Karpas-422 (cell line): ENCODE data around the gene TRAF3. TPM values are rescaled to one million over a fixed set of nuclear protein-coding genes. Genes with fewer than 3 reads are reported as not detected.
A peak's percentile ranks its signal among the peaks of the same experiment; 100 is the strongest.

Experiments
- DNase-seq: peaks from one replicate; pipeline ENCODE4 v3.0.0-alpha.2; 2015
- H2AFZ ChIP-seq: fragments of 200-600 bp; sonication (generic); 2 replicates; pipeline ENCODE4 v1.6.1; 2014; ENCODE audit warnings: antibody characterized with exemption, low read length, mixed read lengths
- H3K27ac ChIP-seq: fragments of 200-600 bp; sonication (generic); 2 replicates; pipeline ENCODE4 v1.5.1; 2014; ENCODE audit warnings: mild to moderate bottlenecking, low read length, moderate library complexity
- H3K27me3 ChIP-seq: fragments of 200-600 bp; sonication (generic); 2 replicates; pipeline ENCODE4 v1.6.1; 2014; ENCODE audit warnings: low read length, mixed read lengths
- H3K36me3 ChIP-seq: fragments of 200-600 bp; sonication (generic); 2 replicates; pipeline ENCODE4 v1.6.1; 2014; ENCODE audit warnings: low read length, mixed read lengths; ENCODE audit not compliant: insufficient read depth
- H3K4me1 ChIP-seq: fragments of 200-600 bp; sonication (generic); 2 replicates; pipeline ENCODE4 v1.6.1; 2014; ENCODE audit warnings: mild to moderate bottlenecking, low read length, mixed read lengths
- H3K4me2 ChIP-seq: fragments of 200-600 bp; sonication (generic); 2 replicates; pipeline ENCODE4 v1.6.1; 2014; ENCODE audit warnings: low read length, low read depth, mild to moderate bottlenecking; ENCODE audit not compliant: poor library complexity, severe bottlenecking
- H3K4me3 ChIP-seq: fragments of 200-600 bp; sonication (generic); 2 replicates; pipeline ENCODE4 v1.5.1; 2014; ENCODE audit warnings: mild to moderate bottlenecking, antibody characterized with exemption, low read length, mixed read lengths
- H3K79me2 ChIP-seq: fragments of 200-600 bp; sonication (generic); 2 replicates; pipeline ENCODE4 v1.6.1; 2014; ENCODE audit warnings: mild to moderate bottlenecking, low read length, mixed read lengths
- H3K9ac ChIP-seq: fragments of 200-600 bp; sonication (generic); 2 replicates; pipeline ENCODE4 v1.6.0; 2014; ENCODE audit warnings: low read length
- H3K9me2 ChIP-seq: fragments of 200-600 bp; sonication (generic), shearing (Covaris generic); replicated peaks from 2 replicates; pipeline ENCODE4 v1.6.0; 2014; ENCODE audit warnings: mild to moderate bottlenecking, low read length, moderate library complexity; ENCODE audit not compliant: insufficient read depth
- H3K9me3 ChIP-seq: fragments of 300-700, 200-600 bp; sonication (generic); 2 replicates; pipeline ENCODE4 v1.6.1; 2014; ENCODE audit warnings: low read length, mixed read lengths
- H4K20me1 ChIP-seq: fragments of 200-600 bp; sonication (generic); 2 replicates; pipeline ENCODE4 v1.6.1; 2014; ENCODE audit warnings: mild to moderate bottlenecking, antibody characterized with exemption, low read length, low read depth; ENCODE audit not compliant: insufficient read depth
- total RNA-seq: library from RNA; depleted of rRNA; stranded (reverse); fragments of >200 nt; shearing (Covaris generic); gene quantifications from 2 replicates; pipeline ENCODE4 v1.2.3, GENCODE V29; 2014; ENCODE audit warnings: low replicate concordance

TRAF3 gene
- total RNA-seq, 1 experiment from 2014 or later: 79.1 TPM

- no peak overlapping the region for H3K4me3 ChIP-seq
- H3K27ac ChIP-seq: no peak overlapping the region
- H4K20me1 ChIP-seq: no peaks in the 10 kb centered on the region
- H3K4me2 ChIP-seq: peak overlapping the region; percentile 46
- H3K9me2 ChIP-seq: no peaks in the 10 kb centered on the region
- no peak overlapping the region for H2AFZ ChIP-seq
- no peaks in the 10 kb centered on the region for H3K9me3 ChIP-seq
- no peaks in the 10 kb centered on the region for H3K27me3 ChIP-seq
- DNase-seq: no peak
- no peaks in the 10 kb centered on the region for H3K79me2 ChIP-seq
- peaks cover 43% of the 10 kb centered on the region for H3K4me1 ChIP-seq
- no peaks in the 10 kb centered on the region for H3K36me3 ChIP-seq
- H3K9ac ChIP-seq: peak overlapping the region; percentile 57; the same call in 1 of the 2 replicates
Measured at GRCh38 chr14:102939820-102940561, 162.7 kb downstream of the TRAF3 start.

DNA sequence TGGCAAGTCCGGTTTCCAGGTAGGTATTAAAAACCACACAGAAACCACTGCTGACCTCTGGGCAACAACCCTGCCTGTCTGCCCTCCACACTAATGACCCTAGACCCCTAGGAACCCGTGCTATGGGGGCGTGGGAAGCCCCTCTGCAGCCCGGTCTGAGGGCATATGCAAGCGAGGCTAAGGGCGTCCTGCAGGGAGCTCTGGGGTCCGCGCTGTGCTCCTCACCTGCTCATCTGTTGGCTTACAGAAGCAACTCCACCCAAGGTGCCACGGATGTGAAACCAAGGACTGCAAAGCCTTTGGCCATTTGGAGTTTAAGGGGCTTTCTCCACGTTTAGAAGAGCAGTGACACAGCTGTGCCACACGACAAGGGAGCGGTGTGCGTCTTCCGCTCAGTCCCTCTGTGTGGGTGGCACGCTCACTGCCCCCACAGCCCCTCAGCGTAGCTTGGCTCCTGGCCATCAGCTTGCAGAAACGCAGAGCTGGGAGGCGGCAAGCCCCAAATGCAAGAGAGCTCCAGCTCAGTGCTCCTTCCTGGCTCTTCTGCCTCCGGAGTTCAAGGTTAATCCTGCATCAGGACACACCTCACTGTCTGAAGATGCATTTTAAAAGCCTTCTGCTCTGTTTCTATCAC is 163.6 kb downstream of the TRAF3 start:
- H3K4me2 ChIP-seq: peak overlapping the region; percentile 46
- H3K9ac ChIP-seq: peak overlapping the region; percentile 57
- H3K4me3 ChIP-seq: peak overlapping the region; percentile 7; the same call in 1 of the 2 replicates

GRCh38 chr14:102941419-102942011 is 164.3 kb downstream of the TRAF3 start:
- H3K9me2 ChIP-seq: no peaks in the 10 kb centered on the region
- H3K9me3 ChIP-seq: no peaks in the 10 kb centered on the region
- peak; percentile 68 for DNase-seq
- H3K4me2 ChIP-seq: peak overlapping the region; percentile 46
- peak overlapping the region; percentile 82 for H3K27ac ChIP-seq
- H3K27me3 ChIP-seq: no peaks in the 10 kb centered on the region
- peak overlapping the region; percentile 39; the same call in 1 of the 2 replicates for H2AFZ ChIP-seq
- no peaks in the 10 kb centered on the region for H4K20me1 ChIP-seq
- peaks cover 32% of the 10 kb centered on the region for H3K4me1 ChIP-seq
- peak overlapping the region; percentile 57 for H3K9ac ChIP-seq
- no peaks in the 10 kb centered on the region for H3K79me2 ChIP-seq
- no peaks in the 10 kb centered on the region for H3K36me3 ChIP-seq
- H3K4me3 ChIP-seq: peak overlapping the region; percentile 7; the same call in 1 of the 2 replicates

More for the DNA sequence above, 163.6 kb downstream of the TRAF3 start:
- H3K27ac ChIP-seq: peak overlapping the region; percentile 82
- no peaks in the 10 kb centered on the region for H4K20me1 ChIP-seq
- H3K4me1 ChIP-seq: peaks cover 35% of the 10 kb centered on the region
- no peaks in the 10 kb centered on the region for H3K9me3 ChIP-seq
- no peaks in the 10 kb centered on the region for H3K36me3 ChIP-seq
- H3K27me3 ChIP-seq: no peaks in the 10 kb centered on the region
- H3K9me2 ChIP-seq: no peaks in the 10 kb centered on the region
- no peaks in the 10 kb centered on the region for H3K79me2 ChIP-seq
- H2AFZ ChIP-seq: peak overlapping the region; percentile 39; the same call in 1 of the 2 replicates
- DNase-seq: peak; percentile 68

DNA sequence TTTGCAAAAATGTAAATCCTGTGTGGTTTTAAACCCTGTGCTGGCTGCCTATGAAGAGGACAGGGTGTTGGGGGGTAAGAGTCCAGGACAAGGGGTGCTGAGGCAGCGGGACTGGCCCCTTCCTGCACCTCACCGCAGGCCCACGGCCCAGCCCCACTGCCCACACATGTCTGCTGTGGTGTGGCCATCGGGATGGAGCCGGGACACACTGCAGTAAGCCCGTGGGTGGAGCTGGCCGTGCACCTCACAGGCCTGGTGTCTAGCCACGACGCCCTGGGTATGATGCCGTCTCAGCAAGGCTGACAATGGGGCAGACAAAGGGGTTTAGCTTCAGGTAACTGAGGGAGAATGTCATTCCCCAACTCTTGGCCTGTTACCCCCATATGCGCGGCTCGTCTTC is 164.8 kb downstream of the TRAF3 start:
- H4K20me1 ChIP-seq: no peaks in the 10 kb centered on the region
- peak overlapping the region; percentile 57; the same call in 1 of the 2 replicates for H3K9ac ChIP-seq
- H3K36me3 ChIP-seq: no peaks in the 10 kb centered on the region
- H3K9me2 ChIP-seq: no peaks in the 10 kb centered on the region
- H2AFZ ChIP-seq: peak overlapping the region; percentile 39; the same call in 1 of the 2 replicates
- no peak overlapping the region for H3K4me3 ChIP-seq
- DNase-seq: no peak
- H3K27ac ChIP-seq: peak overlapping the region; percentile 82
- H3K4me2 ChIP-seq: peak overlapping the region; percentile 46
- no peaks in the 10 kb centered on the region for H3K27me3 ChIP-seq
- H3K4me1 ChIP-seq: peaks cover 35% of the 10 kb centered on the region
- H3K79me2 ChIP-seq: no peaks in the 10 kb centered on the region
- no peaks in the 10 kb centered on the region for H3K9me3 ChIP-seq

- no peak overlapping the region for H3K27ac ChIP-seq
- no peak overlapping the region for H3K4me2 ChIP-seq
- H3K9ac ChIP-seq: no peak overlapping the region
- peaks cover 43% of the 10 kb centered on the region for H3K4me1 ChIP-seq
- no peaks in the 10 kb centered on the region for H3K9me2 ChIP-seq
- H3K4me3 ChIP-seq: no peak overlapping the region
- no peaks in the 10 kb centered on the region for H4K20me1 ChIP-seq
- H3K36me3 ChIP-seq: no peaks in the 10 kb centered on the region
- H3K79me2 ChIP-seq: no peaks in the 10 kb centered on the region
- no peaks in the 10 kb centered on the region for H3K27me3 ChIP-seq
- no peak for DNase-seq
- H2AFZ ChIP-seq: no peak overlapping the region
- H3K9me3 ChIP-seq: no peaks in the 10 kb centered on the region
Measured at GRCh38 chr14:102943454-102943853, 166.2 kb downstream of the TRAF3 start.

DNA sequence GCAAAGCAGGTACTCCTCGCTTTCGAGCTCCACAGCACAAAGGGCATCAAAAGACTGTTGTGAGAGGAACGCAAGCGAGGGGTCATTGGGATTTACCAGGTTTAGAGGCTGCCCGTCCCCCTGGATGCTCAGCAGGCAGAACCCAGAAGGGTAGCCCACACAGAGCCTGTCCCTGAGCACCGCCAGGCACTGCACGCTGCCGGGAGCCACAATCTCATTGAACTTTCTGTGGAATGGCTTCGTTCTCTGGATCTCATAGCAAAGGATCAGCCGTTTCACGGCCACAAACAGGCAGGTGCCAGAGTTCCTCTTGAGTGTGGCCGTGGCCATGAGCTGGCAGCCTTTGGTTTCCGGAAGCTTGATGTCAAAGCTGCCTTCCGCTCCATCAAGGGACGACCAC is 166.7 kb downstream of the TRAF3 start:
- H3K4me2 ChIP-seq: no peak overlapping the region
- no peak overlapping the region for H3K9ac ChIP-seq
- no peaks in the 10 kb centered on the region for H4K20me1 ChIP-seq
- H3K27me3 ChIP-seq: no peaks in the 10 kb centered on the region
- H3K4me1 ChIP-seq: peaks cover 48% of the 10 kb centered on the region
- H3K4me3 ChIP-seq: no peak overlapping the region
- no peaks in the 10 kb centered on the region for H3K36me3 ChIP-seq
- H3K27ac ChIP-seq: no peak overlapping the region
- H3K79me2 ChIP-seq: no peaks in the 10 kb centered on the region
- DNase-seq: no peak
- no peak overlapping the region for H2AFZ ChIP-seq
- no peaks in the 10 kb centered on the region for H3K9me3 ChIP-seq
- H3K9me2 ChIP-seq: no peaks in the 10 kb centered on the region

DNA sequence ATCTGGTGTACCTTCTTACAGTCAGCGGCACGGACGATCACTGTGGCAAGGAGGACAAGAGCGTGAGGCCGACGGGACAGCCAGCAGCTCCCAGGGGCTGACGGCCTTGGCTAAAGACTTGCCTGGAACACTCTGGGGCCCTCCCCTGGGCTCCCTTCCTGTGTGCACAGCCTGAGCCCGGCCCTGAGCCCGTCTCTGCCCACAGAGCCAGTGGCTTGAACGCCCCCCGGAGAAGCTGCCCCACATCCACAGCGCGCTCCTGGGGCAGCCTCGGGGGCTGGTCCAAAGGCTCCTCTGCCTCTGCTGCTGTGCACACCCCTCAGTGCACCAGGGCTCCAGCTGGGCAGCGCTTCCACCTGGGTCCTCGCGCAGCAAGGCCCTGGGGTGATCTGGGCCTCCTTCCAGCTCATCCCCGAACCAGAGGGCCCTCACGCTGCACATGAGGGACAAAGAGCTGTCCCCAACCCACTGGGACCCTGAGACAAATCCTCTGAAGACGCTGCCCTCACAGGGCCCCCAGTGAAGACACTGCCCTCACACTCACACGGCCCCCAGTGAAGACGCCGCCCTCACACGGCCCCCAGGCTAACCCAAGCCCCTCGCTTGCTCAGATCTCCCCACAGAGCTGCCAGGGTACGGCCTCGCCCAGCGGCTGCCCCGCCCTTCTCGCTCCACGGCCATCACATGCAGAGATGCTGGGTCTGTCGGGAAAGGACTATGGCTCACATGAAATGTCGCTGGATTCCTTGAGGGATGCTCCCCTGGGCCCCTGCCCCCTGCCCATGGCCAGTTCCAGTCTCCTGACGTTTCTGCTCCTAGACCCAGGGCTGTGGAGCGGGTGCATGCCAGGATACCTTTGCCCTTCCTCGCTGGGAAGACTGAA is 167.4 kb downstream of the TRAF3 start:
- no peaks in the 10 kb centered on the region for H3K9me2 ChIP-seq

More for the DNA sequence above, 167.4 kb downstream of the TRAF3 start:
- no peak overlapping the region for H3K4me2 ChIP-seq
- no peaks in the 10 kb centered on the region for H3K9me3 ChIP-seq
- H3K79me2 ChIP-seq: no peaks in the 10 kb centered on the region
- no peak overlapping the region for H3K4me3 ChIP-seq
- no peak overlapping the region for H2AFZ ChIP-seq
- H3K27me3 ChIP-seq: no peaks in the 10 kb centered on the region
- DNase-seq: no peak
- H3K27ac ChIP-seq: no peak overlapping the region
- no peaks in the 10 kb centered on the region for H4K20me1 ChIP-seq
- H3K9ac ChIP-seq: no peak overlapping the region
- H3K4me1 ChIP-seq: peaks cover 55% of the 10 kb centered on the region
- no peaks in the 10 kb centered on the region for H3K36me3 ChIP-seq
